ENCODE data around the gene SLC9A8.
"Not testable (repeated sequence)": the region's sequence is repeated elsewhere in the genome, so short reads cannot be mapped to it uniquely, and the experiment has no call there.

The SLC9A8 gene

DNA sequence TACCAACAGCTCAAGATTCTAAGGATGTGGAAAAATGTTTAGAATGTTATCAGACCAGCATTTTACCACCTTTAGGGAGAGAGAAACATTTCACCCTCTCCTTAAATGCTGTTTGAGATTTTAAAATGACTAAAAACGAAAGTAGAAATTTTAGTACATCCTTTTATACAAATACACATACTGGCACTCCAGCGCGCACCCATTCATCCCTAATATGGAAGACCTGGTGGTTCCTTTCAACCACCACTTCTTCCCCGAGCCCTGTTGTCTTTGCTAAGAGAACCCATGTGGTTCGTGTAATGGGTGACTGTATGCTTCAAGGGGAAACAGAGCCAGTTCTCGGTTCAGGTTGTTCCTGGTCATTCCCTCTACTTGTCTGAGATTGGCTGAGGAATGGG lies 81.4 kb downstream of the SLC9A8 start:
- no peak for DNase-seq (ENCODE audit: low read depth)
- no peak overlapping the region for H3K4me3 ChIP-seq (ENCODE audit: low read depth, low read length)
- TF ChIP-seq, protein P1, sequence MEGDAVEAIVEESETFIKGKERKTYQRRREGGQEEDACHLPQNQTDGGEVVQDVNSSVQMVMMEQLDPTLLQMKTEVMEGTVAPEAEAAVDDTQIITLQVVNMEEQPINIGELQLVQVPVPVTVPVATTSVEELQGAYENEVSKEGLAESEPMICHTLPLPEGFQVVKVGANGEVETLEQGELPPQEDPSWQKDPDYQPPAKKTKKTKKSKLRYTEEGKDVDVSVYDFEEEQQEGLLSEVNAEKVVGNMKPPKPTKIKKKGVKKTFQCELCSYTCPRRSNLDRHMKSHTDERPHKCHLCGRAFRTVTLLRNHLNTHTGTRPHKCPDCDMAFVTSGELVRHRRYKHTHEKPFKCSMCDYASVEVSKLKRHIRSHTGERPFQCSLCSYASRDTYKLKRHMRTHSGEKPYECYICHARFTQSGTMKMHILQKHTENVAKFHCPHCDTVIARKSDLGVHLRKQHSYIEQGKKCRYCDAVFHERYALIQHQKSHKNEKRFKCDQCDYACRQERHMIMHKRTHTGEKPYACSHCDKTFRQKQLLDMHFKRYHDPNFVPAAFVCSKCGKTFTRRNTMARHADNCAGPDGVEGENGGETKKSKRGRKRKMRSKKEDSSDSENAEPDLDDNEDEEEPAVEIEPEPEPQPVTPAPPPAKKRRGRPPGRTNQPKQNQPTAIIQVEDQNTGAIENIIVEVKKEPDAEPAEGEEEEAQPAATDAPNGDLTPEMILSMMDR (IDR thresholded peaks at IDR 0.05; ENCODE audit: control insufficient read depth, extremely low read depth, insufficient read depth), result no peak

- H3K4me3 ChIP-seq (ENCODE audit: low read depth, low read length), result not testable (repeated sequence)
- DNase-seq (ENCODE audit: low read depth), result peak; percentile 93
These were observed 83.0 kb downstream of the SLC9A8 start for GRCh38 chr20:49895474-49896093.

DNA sequence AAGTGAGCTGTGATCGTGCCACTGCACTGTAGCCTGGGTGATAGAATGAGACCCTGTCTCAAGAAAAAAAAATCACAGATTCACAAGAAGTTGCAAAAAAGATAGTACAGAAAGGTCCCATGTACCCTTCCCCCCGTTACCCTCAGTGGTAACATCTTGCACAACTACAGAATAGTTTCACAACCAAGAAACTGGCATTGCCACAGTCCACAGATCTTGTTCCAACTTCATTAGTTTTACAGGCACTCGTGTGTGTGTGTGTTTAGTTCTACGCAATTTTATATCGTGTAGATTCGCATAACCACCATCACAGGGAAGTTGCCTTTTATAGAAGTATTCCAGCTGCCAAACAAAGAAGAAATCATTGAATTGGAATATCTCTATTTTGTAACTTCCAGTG lies 83.6 kb downstream of the SLC9A8 start:
- H3K4me3 ChIP-seq (ENCODE audit: low read depth, low read length), result no peak overlapping the region
- peak; percentile 75 for DNase-seq (ENCODE audit: low read depth)
- TF ChIP-seq, protein P1 (IDR thresholded peaks at IDR 0.05; ENCODE audit: control insufficient read depth, extremely low read depth, insufficient read depth), result no peak

DNA sequence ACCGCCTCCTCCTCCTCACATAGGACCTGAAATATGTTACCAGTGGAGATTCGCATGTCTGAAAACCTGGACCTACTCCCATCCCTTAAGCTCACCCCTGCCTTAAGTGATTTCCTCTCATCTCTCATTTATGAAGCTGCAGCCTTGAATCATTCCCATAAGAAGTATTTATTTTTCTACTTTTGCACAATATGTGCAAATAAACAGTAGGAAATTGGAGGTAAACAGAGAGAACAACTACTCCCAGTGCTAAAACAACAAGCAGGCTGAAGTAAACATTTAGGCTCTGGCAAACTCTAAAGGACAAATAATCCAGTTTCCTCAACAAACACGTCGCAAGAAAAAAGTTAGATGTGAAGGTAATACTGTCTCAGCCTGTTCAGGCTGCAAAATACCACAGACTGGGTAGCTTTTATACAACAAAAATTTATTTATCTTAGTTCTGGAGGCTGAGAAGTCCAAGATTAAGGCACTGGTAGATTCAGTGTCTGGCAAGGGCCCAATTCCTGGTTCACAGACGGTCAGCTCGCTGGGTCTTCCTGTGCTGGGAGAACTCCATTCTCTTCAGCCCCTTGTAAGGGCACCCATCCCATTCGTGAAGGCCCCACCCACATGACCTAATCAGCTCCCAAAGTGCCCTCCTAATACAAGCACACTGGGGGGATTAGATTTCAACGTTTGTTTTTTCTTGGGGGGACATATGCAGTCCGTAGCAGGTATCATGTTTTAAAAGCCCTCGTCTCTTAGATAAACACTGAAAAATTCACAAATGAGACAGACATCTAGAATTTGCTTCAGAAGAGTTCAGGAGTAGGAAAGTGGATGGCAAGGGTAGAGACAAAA lies 87.1 kb downstream of the SLC9A8 start:
- peak; percentile 98 for DNase-seq (ENCODE audit: low read depth)
- TF ChIP-seq, protein P1 (IDR thresholded peaks at IDR 0.05; ENCODE audit: control insufficient read depth, extremely low read depth, insufficient read depth), result no peak
- H3K4me3 ChIP-seq (ENCODE audit: low read depth, low read length), result no peak overlapping the region

DNA sequence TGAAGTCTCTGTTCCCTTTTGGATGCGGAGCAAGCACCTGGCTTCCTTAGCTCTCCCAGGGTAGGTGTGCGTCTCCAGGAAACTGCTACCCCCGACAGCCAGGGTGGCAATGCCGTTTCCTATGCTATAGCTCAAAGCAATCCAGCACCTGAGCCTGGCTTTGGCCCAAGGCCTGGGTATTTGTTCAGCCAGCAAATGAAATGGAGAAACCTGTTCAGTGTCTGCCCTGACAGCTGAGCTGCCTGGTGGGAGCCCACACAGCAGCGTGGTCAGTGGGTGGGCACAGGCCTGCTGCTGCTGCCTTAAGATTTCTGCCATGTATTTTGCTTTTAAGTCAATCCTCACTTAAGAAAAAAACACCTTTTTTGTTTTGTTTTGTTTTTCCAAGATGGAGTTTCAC lies 89.0 kb downstream of the SLC9A8 start:
- peak; percentile 71 for DNase-seq (ENCODE audit: low read depth)
- TF ChIP-seq, protein P1 (IDR thresholded peaks at IDR 0.05; ENCODE audit: control insufficient read depth, extremely low read depth, insufficient read depth), result no peak
- no peak overlapping the region for H3K4me3 ChIP-seq (ENCODE audit: low read depth, low read length)

GRCh38 chr20:49904440-49905214 lies 92.0 kb downstream of the SLC9A8 start:
- H3K4me3 ChIP-seq (ENCODE audit: low read depth, low read length), result no peak overlapping the region
- DNase-seq (ENCODE audit: low read depth), result no peak
- TF ChIP-seq, protein P1 (IDR thresholded peaks at IDR 0.05; ENCODE audit: control insufficient read depth, extremely low read depth, insufficient read depth), result no peak

Data from LNCaP clone FGC (cell line).